Gastroesophageal sphincter (tissue), 4 donors: Measurements from ENCODE around the gene PDE6C. TPM values are rescaled to one million over a fixed set of nuclear protein-coding genes. Genes with fewer than 3 reads are reported as not detected.

Experiments
- ATAC-seq: fragments of 150-250 bp; one replicate; pipeline ENCODE4 v1.9.1; 2016; ENCODE audit warnings: mild to moderate bottlenecking, moderate library complexity
- H3K27ac ChIP-seq, 4 donors: fragments of 200-600 bp; sonication (generic) in 3 of 4; 1 replicate in 3 of 4; 2 replicates in 1 of 4; pipeline ENCODE4 v1.5.1; 2016 to 2019
- H3K27me3 ChIP-seq: fragments of 200-600 bp; sonication (generic); one replicate; pipeline ENCODE4 v1.5.1; 2019
- H3K36me3 ChIP-seq, 2 donors: fragments of 200-600 bp; sonication (generic); one replicate each; pipeline ENCODE4 v1.5.1; 2019; ENCODE audit warnings: control low read depth in 1 of 2
- H3K4me1 ChIP-seq, 3 donors: fragments of 200-600 bp; sonication (generic); 1 replicate in 2 of 3; 2 replicates in 1 of 3; pipeline ENCODE4 v1.5.1; 2016 to 2019; ENCODE audit warnings: control low read depth in 2 of 3
- H3K4me3 ChIP-seq, 2 donors: fragments of 200-600 bp; sonication (generic); one replicate each; pipeline ENCODE4 v1.5.1; 2019; ENCODE audit warnings: mild to moderate bottlenecking in 1 of 2, moderate library complexity in 1 of 2
- H3K9me3 ChIP-seq, 3 donors: fragments of 200-600 bp; sonication (generic); one replicate each; pipeline ENCODE4 v1.5.1; 2017 to 2019; ENCODE audit warnings: control low read depth in 2 of 3
- EP300 ChIP-seq: sonication (generic); formaldehyde crosslinking; IDR thresholded peaks from one replicate; pipeline ENCODE4 v1.6.1; 2017; ENCODE audit warnings: antibody characterized with exemption, mild to moderate bottlenecking
- POLR2A ChIP-seq, 2 donors: fragments of 450-650 bp; IDR thresholded peaks; one replicate each; pipeline ENCODE4 v1.6.1; 2017; ENCODE audit warnings: antibody characterized with exemption in 2 of 2, mild to moderate bottlenecking in 2 of 2, moderate library complexity in 1 of 2
- POLR2AphosphoS5 ChIP-seq: sonication (generic); formaldehyde crosslinking; IDR thresholded peaks from one replicate; pipeline ENCODE4 v1.6.1; 2017; ENCODE audit warnings: antibody characterized with exemption
- WGBS, 2 donors: methylation state at CpG; one replicate each; pipeline ENCODE4 v1.1.5; 2018; ENCODE audit warnings: low coverage in 1 of 2; 5-methylcytosine and 5-hydroxymethylcytosine counted together
- total RNA-seq, 4 donors: library from RNA; depleted of rRNA; stranded (reverse); fragments of >200 nt; gene quantifications; one replicate each; pipeline ENCODE4 v1.1.0, GENCODE V29; 2016
- TF ChIP-seq, protein P1 (sequence below), 4 experiments: fragments of 200-600 bp in 2 of 4; fragments of 450-650 bp in 2 of 4; sonication (generic) in 1 of 4; IDR thresholded peaks; one replicate each; pipeline ENCODE4 v1.5.1; 2017 to 2019; ENCODE audit warnings: antibody characterized with exemption in 4 of 4, mild to moderate bottlenecking in 2 of 4, moderate library complexity in 2 of 4

The PDE6C gene
- total RNA-seq, 4 donors from 2014 or later = not detected

DNA sequence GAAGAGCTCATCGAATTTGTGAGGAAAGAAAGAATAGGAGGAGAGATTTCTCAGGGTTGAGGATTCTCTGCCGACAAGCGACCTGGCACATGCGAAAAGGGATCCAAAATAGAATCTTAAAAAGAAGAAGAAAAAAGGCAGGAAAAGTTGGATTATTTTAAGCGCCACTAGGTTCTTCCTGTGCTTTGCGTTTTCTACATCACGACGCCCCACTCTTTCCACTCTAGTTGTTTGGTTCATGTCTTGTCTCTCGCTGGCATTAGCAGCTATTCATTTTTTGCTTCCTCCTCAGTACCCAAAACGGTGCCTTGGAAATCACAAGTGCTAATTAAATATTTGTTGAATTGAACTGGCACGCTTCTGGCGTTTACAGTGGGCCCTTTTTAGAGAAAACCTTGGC, 90.7 kb downstream of the PDE6C start:
- Histone ChIP-seq H3K36me3 (peaks cover 0 to 20% of the 10 kb centered on the region in 2 donors), H3K27ac (peak overlapping the region; percentile 86 to 94 (median 90)), H3K4me3 (peak overlapping the region; percentile 67 to 98), H3K4me1 (peaks cover 7 to 29% (median 9%) of the 10 kb centered on the region in 3 donors), H3K9me3 (no peaks in the 10 kb centered on the region), H3K27me3 (no peaks in the 10 kb centered on the region)
- TF ChIP-seq EP300 (no peak), POLR2AphosphoS5 (no peak), POLR2A (IDR thresholded peaks at IDR 0.05) (no peak)
- TF ChIP-seq, protein P1, sequence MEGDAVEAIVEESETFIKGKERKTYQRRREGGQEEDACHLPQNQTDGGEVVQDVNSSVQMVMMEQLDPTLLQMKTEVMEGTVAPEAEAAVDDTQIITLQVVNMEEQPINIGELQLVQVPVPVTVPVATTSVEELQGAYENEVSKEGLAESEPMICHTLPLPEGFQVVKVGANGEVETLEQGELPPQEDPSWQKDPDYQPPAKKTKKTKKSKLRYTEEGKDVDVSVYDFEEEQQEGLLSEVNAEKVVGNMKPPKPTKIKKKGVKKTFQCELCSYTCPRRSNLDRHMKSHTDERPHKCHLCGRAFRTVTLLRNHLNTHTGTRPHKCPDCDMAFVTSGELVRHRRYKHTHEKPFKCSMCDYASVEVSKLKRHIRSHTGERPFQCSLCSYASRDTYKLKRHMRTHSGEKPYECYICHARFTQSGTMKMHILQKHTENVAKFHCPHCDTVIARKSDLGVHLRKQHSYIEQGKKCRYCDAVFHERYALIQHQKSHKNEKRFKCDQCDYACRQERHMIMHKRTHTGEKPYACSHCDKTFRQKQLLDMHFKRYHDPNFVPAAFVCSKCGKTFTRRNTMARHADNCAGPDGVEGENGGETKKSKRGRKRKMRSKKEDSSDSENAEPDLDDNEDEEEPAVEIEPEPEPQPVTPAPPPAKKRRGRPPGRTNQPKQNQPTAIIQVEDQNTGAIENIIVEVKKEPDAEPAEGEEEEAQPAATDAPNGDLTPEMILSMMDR (IDR thresholded peaks at IDR 0.05) = no peak
- 0 to 2% methylated on average over 11 to 12 of the region's 12 CpGs for WGBS, 2 donors
- no peak for ATAC-seq

- H3K36me3 ChIP-seq = peaks cover 0 to 12% of the 10 kb centered on the region in 2 donors
- TF ChIP-seq POLR2A (IDR thresholded peaks at IDR 0.05) (no peak), POLR2AphosphoS5 (no peak), EP300 (no peak)
- TF ChIP-seq, protein P1 (IDR thresholded peaks at IDR 0.05) = no peak
- WGBS, 2 donors = 78 to 100% methylated on average over 1 of the region's 1 CpG
- peaks cover 7 to 29% (median 9%) of the 10 kb centered on the region in 3 donors for H3K4me1 ChIP-seq
- no peak overlapping the region for H3K4me3 ChIP-seq
- H3K27me3 ChIP-seq = no peaks in the 10 kb centered on the region
- no peaks in the 10 kb centered on the region for H3K9me3 ChIP-seq
- no peak overlapping the region for H3K27ac ChIP-seq
- no peak for ATAC-seq
Observed at GRCh38 chr10:93703841-93704240, 91.5 kb downstream of the PDE6C start.

- Histone ChIP-seq H3K4me1 (peaks cover 7 to 29% (median 9%) of the 10 kb centered on the region in 3 donors), H3K9me3 (no peaks in the 10 kb centered on the region), H3K27ac (no peak overlapping the region), H3K27me3 (no peaks in the 10 kb centered on the region), H3K36me3 (peaks cover 0 to 6% of the 10 kb centered on the region in 2 donors), H3K4me3 (no peak overlapping the region)
- ATAC-seq = no peak
- TF ChIP-seq EP300 (no peak), POLR2AphosphoS5 (no peak), POLR2A (IDR thresholded peaks at IDR 0.05) (no peak)
- TF ChIP-seq, protein P1 (IDR thresholded peaks at IDR 0.05) = no peak
- WGBS, 2 donors = 76 to 88% methylated on average over 3 to 5 of the region's 5 CpGs
Observed at GRCh38 chr10:93704451-93704850, 92.1 kb downstream of the PDE6C start.

- Histone ChIP-seq H3K27me3 (no peaks in the 10 kb centered on the region), H3K27ac (no peak overlapping the region), H3K4me3 (no peak overlapping the region), H3K36me3 (no peaks in the 10 kb centered on the region), H3K9me3 (no peaks in the 10 kb centered on the region), H3K4me1 (peaks cover 0 to 5% (median 0%) of the 10 kb centered on the region in 3 donors)
- no peak for ATAC-seq
- TF ChIP-seq POLR2AphosphoS5 = no peak
- TF ChIP-seq EP300 = no peak
- TF ChIP-seq POLR2A (IDR thresholded peaks at IDR 0.05) = no peak
- TF ChIP-seq, protein P1 (IDR thresholded peaks at IDR 0.05) = no peak
Observed at GRCh38 chr10:93707623-93708022, 95.3 kb downstream of the PDE6C start.

- no peaks in the 10 kb centered on the region for H3K4me1 ChIP-seq
- no peak overlapping the region for H3K4me3 ChIP-seq
- no peak for ATAC-seq
- H3K36me3 ChIP-seq = no peaks in the 10 kb centered on the region
- WGBS, 2 donors = 62 to 68% methylated on average over 4 of the region's 5 CpGs
- H3K9me3 ChIP-seq = no peaks in the 10 kb centered on the region
- TF ChIP-seq, protein P1 (IDR thresholded peaks at IDR 0.05) = no peak
- no peak for TF ChIP-seq EP300
- TF ChIP-seq POLR2A (IDR thresholded peaks at IDR 0.05) = no peak
- TF ChIP-seq POLR2AphosphoS5 = no peak
- H3K27me3 ChIP-seq = no peaks in the 10 kb centered on the region
- no peak overlapping the region for H3K27ac ChIP-seq
Observed at GRCh38 chr10:93710333-93710909, 98.1 kb downstream of the PDE6C start.
